ENCODE data around the gene CDC7.

DNA sequence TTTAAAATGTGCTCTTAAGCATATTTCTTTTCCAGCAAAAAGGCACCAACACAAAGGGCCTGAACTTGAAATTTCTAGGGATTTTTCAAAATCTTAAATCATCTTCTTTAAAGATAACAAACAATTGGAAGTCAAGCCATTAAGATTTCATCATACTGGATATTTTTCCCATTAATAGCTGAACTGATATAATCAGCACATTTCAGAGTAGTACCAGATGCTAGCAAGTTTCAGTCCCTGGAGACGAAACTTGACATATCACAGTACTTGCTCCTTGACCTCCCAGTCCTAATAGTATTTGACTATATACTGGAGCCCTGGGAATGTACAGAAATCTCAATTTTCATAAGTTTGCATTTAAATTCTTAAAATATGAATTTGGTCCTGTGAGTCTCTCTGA lies 10.2 kb upstream of the CDC7 start:
- no peak for TF ChIP-seq CTCF (IDR thresholded peaks at IDR 0.05; ENCODE audit: low read length)
- TF ChIP-seq EZH2 (optimal IDR thresholded peaks at IDR 0.05; ENCODE audit: low read depth, low read length), result no peak
